ENCODE results near the gene TACR1.
"Not testable (repeated sequence)": the region's sequence is repeated elsewhere in the genome, so short reads cannot be mapped to it uniquely, and the experiment has no call there.

The TACR1 gene, protein sequence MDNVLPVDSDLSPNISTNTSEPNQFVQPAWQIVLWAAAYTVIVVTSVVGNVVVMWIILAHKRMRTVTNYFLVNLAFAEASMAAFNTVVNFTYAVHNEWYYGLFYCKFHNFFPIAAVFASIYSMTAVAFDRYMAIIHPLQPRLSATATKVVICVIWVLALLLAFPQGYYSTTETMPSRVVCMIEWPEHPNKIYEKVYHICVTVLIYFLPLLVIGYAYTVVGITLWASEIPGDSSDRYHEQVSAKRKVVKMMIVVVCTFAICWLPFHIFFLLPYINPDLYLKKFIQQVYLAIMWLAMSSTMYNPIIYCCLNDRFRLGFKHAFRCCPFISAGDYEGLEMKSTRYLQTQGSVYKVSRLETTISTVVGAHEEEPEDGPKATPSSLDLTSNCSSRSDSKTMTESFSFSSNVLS

GRCh38 chr2:75199428-75200011 is at the start of gene TACR1:
Gene TACR1, minus strand, starts transcription at chr2:75199520. Its CDS starts 586 bp downstream, at chr2:75198934.
- no peak for DNase-seq (ENCODE audit: low spot score)

DNA sequence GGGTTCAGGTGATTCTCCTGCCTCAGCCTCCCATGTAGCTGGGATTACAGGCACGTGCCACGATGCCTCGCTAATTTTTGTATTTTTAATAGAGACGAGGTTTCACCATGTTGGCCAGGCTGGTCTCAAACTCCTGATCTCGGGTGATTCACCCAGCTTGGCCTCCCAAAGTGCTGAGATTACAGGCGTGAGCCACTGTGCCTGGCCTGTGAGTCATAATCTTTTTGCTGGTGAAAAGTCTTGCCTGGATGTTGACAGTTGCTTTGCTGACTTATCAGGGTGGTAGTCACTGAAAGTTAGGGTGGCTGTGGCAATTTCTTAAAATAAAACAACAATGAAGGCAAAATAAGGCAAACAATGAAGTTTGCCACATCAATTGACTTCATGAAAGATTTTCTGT is 49.3 kb upstream of the TACR1 start:
- DNase-seq (ENCODE audit: low spot score), result not testable (repeated sequence)

DNA sequence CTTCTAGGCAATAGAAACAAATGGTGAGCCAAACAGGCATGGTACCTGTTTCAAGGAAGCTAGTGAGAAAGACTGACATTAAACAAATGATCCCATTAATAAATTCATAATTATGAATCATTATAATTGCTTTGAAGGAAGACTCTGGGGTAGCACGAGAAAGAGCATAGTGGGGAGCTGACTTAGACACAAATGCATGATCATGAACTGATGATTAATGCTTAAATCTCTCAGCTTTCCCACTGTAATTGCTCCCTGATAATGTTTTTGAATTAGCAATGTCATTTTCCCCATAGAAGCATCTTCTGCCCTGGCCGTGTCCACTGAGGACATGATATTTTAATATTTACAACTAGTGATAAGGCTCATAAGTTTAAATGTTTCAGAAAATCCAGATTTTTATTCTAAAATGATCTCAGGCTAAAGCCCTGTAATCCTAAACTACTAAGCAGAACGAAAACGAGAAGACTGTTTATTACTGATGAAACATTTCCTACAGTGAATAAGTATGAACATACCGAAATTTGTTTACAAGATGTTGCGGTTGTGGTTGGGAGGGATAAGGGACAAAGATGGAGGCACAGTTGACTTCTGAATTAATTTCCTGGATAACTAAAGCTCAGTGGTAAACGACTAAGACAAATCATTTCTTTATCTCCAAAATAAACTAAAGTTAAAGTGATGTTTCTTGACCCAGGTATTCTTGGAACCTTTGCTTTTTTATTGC is 47.3 kb upstream of the TACR1 start:
- no peak for DNase-seq (ENCODE audit: low spot score)

DNA sequence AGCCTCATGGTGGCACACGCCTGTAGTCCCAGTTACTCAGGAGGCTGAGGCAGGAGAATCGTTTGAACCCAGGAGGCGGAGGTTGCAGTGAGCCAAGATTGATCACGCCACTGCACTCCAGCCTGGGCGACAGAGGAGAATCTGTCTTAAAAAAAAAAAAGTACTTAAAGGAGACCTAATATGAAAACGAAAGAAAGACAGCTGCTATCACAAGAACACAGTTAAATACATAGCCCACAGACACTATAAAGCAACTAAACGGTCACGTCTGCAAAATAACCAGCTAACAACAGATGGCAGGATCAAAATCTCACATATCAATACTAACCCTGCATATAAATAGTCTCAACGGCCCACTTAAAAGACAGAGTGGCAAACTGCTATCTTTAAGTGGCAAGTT is 43.9 kb upstream of the TACR1 start:
- DNase-seq (ENCODE audit: low spot score), result no peak

DNA sequence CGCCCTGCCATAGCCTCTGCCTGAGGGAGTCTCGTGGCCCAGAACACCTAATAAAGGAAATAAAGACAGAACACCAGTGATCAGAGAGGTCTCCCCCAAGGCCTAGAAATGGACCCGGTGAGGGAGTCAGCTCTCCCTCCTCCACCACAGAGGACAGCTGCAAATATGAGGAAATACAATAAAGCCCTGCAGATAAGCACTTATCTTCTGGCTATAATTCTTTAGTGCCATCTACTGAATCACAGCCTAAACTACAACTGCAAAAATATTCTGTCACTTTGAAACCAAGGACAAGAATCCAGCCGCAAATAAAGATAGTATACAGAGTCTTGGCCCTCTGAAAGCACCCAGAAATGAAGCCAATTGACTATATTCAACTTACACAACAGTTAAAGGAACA is 42.4 kb upstream of the TACR1 start:
- DNase-seq (ENCODE audit: low spot score), result peak; percentile 57

GRCh38 chr2:75238670-75239330 is 39.5 kb upstream of the TACR1 start:
- no peak for DNase-seq (ENCODE audit: low spot score)

DNA sequence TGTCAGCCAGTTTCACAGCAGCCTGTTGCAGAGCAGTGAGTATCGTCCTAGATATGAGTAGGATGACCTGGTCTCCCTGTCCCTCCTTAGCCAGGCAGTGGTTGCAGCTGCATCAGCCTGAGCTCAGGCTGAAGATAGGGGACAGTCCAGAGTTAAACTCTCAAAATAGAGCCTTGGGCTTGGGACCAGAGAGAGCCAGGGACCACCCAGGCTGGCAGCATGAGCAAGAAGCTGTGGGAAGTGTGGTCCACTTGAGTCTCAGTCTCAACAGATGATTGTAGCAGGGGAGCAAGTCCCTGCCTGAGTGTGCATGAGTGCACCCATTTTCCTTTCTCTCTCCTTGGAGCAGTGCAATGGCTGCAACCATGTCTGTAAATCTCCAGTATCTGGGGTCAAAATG is 38.0 kb upstream of the TACR1 start:
- DNase-seq (ENCODE audit: low spot score), result no peak

DNA sequence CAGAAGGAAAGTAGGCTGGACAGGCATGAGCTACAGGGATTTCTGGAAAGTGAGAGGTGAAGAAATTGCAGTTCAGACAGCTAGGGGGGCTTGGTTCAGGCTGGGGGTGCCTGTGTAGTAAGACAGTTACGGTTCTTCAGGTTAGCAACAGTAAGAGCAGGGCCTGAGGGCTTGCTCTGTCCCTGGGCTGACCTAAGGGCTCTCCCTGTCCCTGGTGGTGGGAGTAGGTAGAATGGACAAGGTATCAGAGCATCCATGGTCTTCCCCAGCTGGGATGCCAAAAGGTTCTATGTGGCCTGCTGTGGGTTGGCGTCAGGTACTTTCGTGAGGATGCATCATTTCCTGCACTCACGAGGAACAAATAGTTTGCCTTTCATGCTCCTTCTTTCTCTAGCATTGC is 34.6 kb upstream of the TACR1 start:
- DNase-seq (ENCODE audit: low spot score), result no peak

GRCh38 chr2:75226617-75227016 is 27.3 kb upstream of the TACR1 start:
- no peak for DNase-seq (ENCODE audit: low spot score)

DNA sequence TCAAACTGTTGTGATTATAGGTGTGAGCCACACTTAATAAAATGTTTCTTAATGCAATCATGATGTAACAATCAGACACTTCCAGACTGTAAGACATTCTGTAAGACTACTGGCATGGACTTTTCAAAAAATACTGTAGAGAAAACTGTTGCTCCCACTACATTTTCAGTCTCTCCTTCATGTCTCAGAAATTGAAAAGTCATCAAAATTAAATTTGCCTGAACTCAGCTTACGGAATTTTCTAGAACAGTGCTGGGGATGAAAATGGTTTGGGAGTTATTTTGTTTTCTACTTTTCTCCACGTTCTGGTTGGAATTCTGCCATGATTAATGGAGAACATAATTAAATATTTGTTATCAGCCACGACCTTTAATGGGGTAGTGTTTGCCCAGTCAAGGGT is 26.8 kb upstream of the TACR1 start:
- DNase-seq (ENCODE audit: low spot score), result no peak

GRCh38 chr2:75224636-75225094 is 25.3 kb upstream of the TACR1 start:
- DNase-seq (ENCODE audit: low spot score), result no peak

GRCh38 chr2:75222527-75222926 is 23.2 kb upstream of the TACR1 start:
- DNase-seq (ENCODE audit: low spot score), result no peak

- no peak for DNase-seq (ENCODE audit: low spot score)
These were observed 22.5 kb upstream of the TACR1 start for GRCh38 chr2:75221862-75222261.

DNA sequence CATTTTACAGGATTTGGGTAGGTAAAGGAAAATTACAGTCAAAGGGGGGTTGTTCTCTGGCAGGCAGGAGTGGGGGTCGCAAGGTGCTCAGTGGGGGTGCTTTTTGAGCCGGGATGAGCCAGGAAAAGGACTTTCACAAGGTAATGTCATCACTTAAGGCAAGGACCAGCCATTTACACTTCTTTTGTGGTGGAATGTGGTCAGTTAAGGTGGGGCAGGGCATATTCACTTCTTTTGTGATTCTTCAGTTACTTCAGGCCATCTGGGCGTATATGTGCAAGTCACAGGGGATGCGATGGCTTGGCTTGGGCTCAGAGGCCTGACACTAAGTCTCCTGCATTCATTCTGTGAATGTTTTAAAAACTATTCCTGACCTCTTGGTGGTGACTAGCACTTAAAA is 19.9 kb upstream of the TACR1 start:
- not testable (repeated sequence) for DNase-seq (ENCODE audit: low spot score)

DNA sequence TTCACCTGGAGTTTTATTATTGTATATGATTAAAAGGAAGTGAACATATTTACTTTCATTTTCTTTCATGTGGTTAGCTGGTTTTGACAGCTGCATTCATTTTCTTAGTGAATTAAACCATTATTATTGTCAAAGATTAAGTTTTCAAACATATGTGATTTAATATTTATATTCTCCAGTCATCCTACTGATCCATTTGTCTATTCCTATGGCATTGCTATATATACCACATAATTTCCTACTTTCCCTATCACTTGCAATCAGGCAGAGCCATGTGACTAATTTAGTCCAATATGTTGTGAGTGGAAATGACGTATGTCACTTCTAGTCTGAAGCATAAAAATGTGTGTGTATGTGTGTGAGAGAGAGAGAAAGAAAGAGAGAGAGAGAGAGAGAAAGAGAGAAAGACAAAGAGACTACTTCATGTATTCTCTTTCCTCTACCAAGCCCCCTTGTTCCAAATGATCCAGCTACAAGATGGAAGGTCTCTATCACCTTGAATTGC is 12.0 kb upstream of the TACR1 start:
- peak; percentile 55 for DNase-seq (ENCODE audit: low spot score)

DNA sequence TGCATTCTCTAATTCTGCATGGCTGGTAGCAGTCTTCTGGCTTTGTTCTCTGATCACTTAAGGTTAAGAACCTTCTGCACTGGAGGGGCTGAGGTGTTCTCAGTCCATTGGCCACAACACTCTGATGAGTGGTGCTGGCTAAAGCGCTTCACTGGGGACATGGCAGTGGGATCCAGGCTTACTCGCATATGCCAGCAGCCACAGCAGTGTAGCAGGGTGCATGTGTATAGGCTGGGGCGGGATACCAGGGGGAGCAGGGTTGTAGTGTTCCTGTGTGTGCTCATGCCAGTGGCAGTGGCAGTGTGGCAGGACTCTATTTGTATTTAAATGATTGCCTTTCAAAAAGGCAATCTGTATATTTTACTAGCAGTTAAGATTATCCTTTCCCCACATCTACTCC is 11.1 kb upstream of the TACR1 start:
- no peak for DNase-seq (ENCODE audit: low spot score)

GRCh38 chr2:75208738-75209137 is 9.4 kb upstream of the TACR1 start:
- no peak for DNase-seq (ENCODE audit: low spot score)

- peak; percentile 18 for DNase-seq (ENCODE audit: low spot score)
These were observed 5.5 kb upstream of the TACR1 start for GRCh38 chr2:75204833-75205232.

GRCh38 chr2:75202359-75202758 is 3.0 kb upstream of the TACR1 start:
- DNase-seq (ENCODE audit: low spot score), result no peak

GRCh38 chr2:75200140-75201096 is 1.1 kb upstream of the TACR1 start:
- no peak for DNase-seq (ENCODE audit: low spot score)

DNA sequence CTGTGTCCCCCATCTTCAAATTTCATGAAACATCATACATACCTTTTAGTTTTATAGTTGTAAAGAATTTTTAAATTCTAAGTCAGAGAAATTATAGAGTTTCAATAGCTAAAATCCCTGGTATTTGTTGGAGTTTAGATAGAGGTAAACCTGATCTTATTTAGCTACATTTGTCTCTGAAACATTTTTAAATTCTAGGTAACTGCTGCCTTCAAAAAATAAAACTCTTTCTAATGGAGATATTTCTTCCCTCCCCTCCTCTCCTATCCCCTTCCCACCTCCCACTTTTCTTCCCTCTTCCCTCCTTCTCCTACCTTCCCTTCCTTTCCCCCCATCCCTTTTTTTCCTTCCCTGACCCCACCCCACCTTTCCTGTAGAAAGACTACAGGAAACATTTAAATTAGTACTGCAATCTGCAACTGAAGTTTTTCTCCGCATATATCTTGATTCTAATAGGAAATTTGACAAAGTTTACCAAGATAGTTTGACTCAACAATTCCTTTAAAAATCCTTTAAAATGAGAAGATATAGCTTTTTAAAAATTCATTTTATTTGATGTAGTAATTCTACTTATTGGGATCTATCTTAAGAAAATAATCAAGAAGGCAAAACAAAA is 4.1 kb downstream of the TACR1 start:
- DNase-seq (ENCODE audit: low spot score), result no peak
